ENCODE data around the gene WDR73.

WDR73 gene

DNA sequence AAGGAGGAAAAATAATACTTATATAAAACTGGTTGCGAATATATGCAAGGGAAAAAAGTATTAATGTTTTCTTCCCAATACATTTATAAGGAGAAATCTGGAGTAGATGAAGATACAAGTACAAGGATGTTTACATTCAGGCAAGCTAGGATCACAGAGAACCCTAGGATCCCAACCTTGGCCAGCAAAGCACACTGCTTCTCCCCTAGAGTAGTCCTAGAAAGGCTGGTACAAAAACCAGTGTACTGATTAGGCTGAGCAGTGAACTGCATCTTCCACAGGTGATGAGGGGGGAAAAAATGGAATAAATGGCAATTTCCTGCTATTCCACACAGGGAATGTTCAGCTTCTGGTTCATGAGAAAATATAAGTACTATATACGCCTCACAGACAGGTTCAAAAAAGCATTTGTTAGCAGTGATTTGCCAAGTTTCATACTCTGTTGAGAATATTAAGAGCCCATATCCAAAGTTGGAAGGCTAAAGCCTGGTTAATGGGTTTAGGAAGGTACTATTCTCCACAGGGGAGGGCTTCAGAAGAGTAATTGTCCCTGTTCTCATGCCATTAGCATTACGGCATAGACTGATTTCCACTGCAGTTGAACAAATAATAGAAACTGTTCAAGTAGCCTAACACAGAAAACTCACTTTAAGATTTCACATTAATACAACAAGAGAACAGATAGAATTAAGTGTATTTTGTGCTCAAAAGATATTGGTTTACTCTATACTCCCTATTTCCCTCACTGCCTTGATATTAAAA lies 14.3 kb upstream of the WDR73 start:
- DNase-seq (ENCODE audit: low read depth), result no peak
- H3K4me3 ChIP-seq (ENCODE audit: low read length), result no peak overlapping the region
- TF ChIP-seq, protein P1, sequence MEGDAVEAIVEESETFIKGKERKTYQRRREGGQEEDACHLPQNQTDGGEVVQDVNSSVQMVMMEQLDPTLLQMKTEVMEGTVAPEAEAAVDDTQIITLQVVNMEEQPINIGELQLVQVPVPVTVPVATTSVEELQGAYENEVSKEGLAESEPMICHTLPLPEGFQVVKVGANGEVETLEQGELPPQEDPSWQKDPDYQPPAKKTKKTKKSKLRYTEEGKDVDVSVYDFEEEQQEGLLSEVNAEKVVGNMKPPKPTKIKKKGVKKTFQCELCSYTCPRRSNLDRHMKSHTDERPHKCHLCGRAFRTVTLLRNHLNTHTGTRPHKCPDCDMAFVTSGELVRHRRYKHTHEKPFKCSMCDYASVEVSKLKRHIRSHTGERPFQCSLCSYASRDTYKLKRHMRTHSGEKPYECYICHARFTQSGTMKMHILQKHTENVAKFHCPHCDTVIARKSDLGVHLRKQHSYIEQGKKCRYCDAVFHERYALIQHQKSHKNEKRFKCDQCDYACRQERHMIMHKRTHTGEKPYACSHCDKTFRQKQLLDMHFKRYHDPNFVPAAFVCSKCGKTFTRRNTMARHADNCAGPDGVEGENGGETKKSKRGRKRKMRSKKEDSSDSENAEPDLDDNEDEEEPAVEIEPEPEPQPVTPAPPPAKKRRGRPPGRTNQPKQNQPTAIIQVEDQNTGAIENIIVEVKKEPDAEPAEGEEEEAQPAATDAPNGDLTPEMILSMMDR (conservative IDR thresholded peaks at IDR 0.05; ENCODE audit: low read length), result no peak

- TF ChIP-seq, protein P1 (conservative IDR thresholded peaks at IDR 0.05; ENCODE audit: low read length), result no peak
- no peak for DNase-seq (ENCODE audit: low read depth)
- no peak overlapping the region for H3K4me3 ChIP-seq (ENCODE audit: low read length)
These were observed 12.3 kb upstream of the WDR73 start for GRCh38 chr15:84666373-84666772.

DNA sequence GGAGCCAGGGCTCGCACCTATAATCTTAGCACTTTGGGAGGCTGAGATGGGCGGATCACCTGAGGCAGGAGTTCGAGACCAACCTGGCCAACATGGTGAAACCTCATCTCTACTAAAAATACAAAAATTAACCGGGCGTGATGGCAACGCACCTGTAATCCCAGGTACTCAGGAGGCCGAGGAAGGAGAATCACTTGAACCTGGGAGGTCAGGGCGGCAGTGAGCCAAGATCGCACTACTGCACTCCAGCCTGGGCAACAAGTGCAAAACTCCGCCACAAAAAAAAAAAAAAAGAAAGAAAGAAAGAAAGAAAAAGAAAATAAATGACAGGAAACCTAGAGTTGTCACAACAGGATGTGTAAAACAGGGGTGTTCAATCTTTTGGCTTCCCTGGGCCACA lies 6.9 kb upstream of the WDR73 start:
- TF ChIP-seq, protein P1 (conservative IDR thresholded peaks at IDR 0.05; ENCODE audit: low read length), result no peak
- H3K4me3 ChIP-seq (ENCODE audit: low read length), result no peak overlapping the region
- DNase-seq (ENCODE audit: low read depth), result no peak

GRCh38 chr15:84659904-84660781 lies 6.1 kb upstream of the WDR73 start:
- no peak overlapping the region for H3K4me3 ChIP-seq (ENCODE audit: low read length)
- TF ChIP-seq, protein P1 (conservative IDR thresholded peaks at IDR 0.05; ENCODE audit: low read length), result no peak
- no peak for DNase-seq (ENCODE audit: low read depth)

- peak overlapping the region; percentile 64 for H3K4me3 ChIP-seq (ENCODE audit: low read length)
- TF ChIP-seq, protein P1 (conservative IDR thresholded peaks at IDR 0.05; ENCODE audit: low read length), result no peak
- DNase-seq (ENCODE audit: low read depth), result no peak
These were observed 4.8 kb upstream of the WDR73 start for GRCh38 chr15:84658788-84659411.

GRCh38 chr15:84658080-84658787 lies 4.2 kb upstream of the WDR73 start, which contains the start of gene NMB:
TSS of gene NMB (minus strand) at chr15:84658199. CDS start at chr15:84658152, 47 bp downstream.
- H3K4me3 ChIP-seq (ENCODE audit: low read length), result peak within 1 kb of the TSS; percentile 64
- TF ChIP-seq, protein P1 (conservative IDR thresholded peaks at IDR 0.05; ENCODE audit: low read length), result peak; percentile 53
- DNase-seq (ENCODE audit: low read depth), result peak; percentile 69

Data from AG10803 (cell line).